AG04450 (cell line): ENCODE measurements around the gene MYO5B. TPM values are rescaled to one million over a fixed set of nuclear protein-coding genes. Genes with fewer than 3 reads are reported as not detected.

Experiments used
- CTCF ChIA-PET: fragments of 300-600, 350-600 bp; formaldehyde crosslinking; extraction: SDS; loops from one replicate; lab custom pipeline; 2022; ENCODE audit warnings: antibody characterized with exemption, inconsistent platforms; lab: Charles Lee
- POLR2A ChIA-PET: fragments of 350-600 bp; formaldehyde crosslinking; extraction: SDS; loops from one replicate; lab custom pipeline; 2021; ENCODE audit warnings: antibody characterized with exemption, inconsistent platforms; lab: Yijun Ruan, JAX
- DNase-seq: peaks from one replicate; pipeline ENCODE4 v3.0.0-alpha.2; 2011; ENCODE audit warnings: low read depth, low spot score
- H3K27ac ChIP-seq: one replicate; pipeline ENCODE4 v1.5.1; 2012; ENCODE audit warnings: low read depth, low read length, control low read depth
- H3K27me3 ChIP-seq: one replicate; pipeline ENCODE4 v1.6.0; 2012; ENCODE audit warnings: low read length; ENCODE audit not compliant: control insufficient read depth, insufficient read depth
- H3K4me3 ChIP-seq: 2 replicates; pipeline ENCODE4 v1.5.1; 2011; ENCODE audit warnings: mild to moderate bottlenecking, low read depth, low read length, control low read depth
- H3K9me3 ChIP-seq: 2 replicates; pipeline ENCODE4 v1.5.1; 2012; ENCODE audit warnings: low read length; ENCODE audit not compliant: control insufficient read depth, insufficient read depth
- CTCF ChIP-seq: IDR thresholded peaks from 2 replicates; pipeline ENCODE4 v1.5.1; 2011; ENCODE audit warnings: low read depth, low read length, control low read depth, inconsistent platforms
- polyA plus RNA-seq: library from polyadenylated mRNA; depleted of rRNA; stranded (reverse); fragments of >200 nt; gene quantifications from 2 replicates; pipeline ENCODE4 v1.2.3, GENCODE V29; 2011

Gene MYO5B
- polyA plus RNA-seq, 1 experiment, result 0.32 TPM

GRCh38 chr18:50089702-50090101, 105.2 kb downstream of the MYO5B start:
- no peak overlapping the region for H3K27ac ChIP-seq
- no peak for DNase-seq
- H3K27me3 ChIP-seq, result no peaks in the 10 kb centered on the region
- CTCF ChIA-PET, result no interaction called here
- H3K4me3 ChIP-seq, result no peak overlapping the region
- TF ChIP-seq CTCF, result no peak
- H3K9me3 ChIP-seq, result no peaks in the 10 kb centered on the region
- POLR2A ChIA-PET, result no interaction called here

DNA sequence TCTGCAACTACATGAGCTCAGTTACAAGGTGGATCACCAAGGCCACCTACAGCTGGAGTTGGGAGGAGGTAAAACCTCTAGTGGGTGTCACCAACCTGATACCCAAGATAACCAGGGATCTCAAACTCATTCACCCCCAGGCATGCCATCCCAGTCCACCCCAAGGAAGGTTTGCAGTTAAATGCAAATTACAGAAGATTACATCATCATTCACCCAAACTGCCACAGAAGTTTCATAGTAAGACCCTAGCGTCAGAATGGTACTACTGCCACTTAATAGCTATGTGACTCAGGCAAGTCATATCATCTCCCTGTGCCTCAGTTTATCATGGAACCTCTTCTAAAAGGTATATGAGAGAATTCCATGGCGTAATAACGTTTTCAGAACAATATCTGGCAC, 111.2 kb downstream of the MYO5B start:
- ChIA-PET CTCF (no interaction called here), POLR2A (no interaction called here)
- no peak for DNase-seq
- Histone ChIP-seq H3K4me3 (no peak overlapping the region), H3K27ac (no peak overlapping the region), H3K9me3 (no peaks in the 10 kb centered on the region), H3K27me3 (no peaks in the 10 kb centered on the region)
- no peak for TF ChIP-seq CTCF

DNA sequence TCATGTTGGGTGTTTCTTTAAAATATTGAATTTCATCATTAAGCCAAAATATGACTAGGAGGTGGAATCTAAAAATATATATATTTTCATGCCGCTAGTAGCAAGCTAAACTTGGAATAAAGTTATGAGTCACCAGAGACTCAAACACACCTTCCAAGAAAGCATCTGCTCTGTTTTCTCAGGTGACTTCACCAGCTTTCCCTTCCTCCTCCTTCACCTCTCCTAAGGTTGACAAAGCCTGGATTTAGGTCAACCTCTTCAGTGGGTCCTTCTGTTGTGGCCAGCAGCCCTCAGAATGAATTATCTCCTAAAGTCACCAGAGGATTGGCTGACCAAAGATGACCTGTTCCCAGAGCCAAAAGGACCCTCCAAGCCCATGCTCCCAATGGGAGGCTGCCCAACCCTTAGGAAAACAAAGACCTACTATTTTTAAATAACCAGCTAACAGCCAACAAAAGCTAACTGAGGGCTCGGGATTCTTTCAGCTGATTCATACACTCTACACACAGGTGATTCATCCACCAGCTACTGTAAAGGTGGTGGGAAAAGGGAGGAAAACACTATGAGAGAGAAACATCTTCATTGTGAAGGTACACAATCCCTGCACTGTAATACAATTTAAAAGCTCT, 113.9 kb downstream of the MYO5B start:
- Histone ChIP-seq H3K9me3 (no peaks in the 10 kb centered on the region), H3K4me3 (no peak overlapping the region), H3K27ac (no peak overlapping the region), H3K27me3 (no peaks in the 10 kb centered on the region)
- ChIA-PET POLR2A (no interaction called here), CTCF (no interaction called here)
- DNase-seq, result no peak
- no peak for TF ChIP-seq CTCF

DNA sequence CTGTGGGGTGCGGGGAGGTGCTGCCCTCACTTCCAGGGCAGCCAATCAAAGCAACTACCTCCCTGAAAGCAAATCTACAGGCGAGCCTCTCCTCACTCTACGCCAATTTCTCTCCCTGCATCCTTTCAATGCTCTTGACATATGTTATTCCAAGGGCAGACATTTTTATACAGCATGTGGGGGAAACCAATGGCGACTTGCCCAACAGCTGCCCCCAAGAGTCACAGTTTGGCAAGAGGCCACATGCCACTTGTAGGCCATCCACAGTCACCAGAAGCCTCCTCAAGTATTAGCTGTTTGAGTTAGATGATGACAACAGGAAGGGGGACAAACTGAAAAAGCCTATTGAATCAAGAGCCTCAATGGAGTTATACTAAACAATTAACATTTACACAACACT, 114.6 kb downstream of the MYO5B start:
- DNase-seq, result no peak
- Histone ChIP-seq H3K27me3 (no peaks in the 10 kb centered on the region), H3K9me3 (no peaks in the 10 kb centered on the region), H3K27ac (no peak overlapping the region), H3K4me3 (no peak overlapping the region)
- ChIA-PET CTCF (no interaction called here), POLR2A (no interaction called here)
- no peak for TF ChIP-seq CTCF

GRCh38 chr18:50079571-50080295, 115.2 kb downstream of the MYO5B start:
- Histone ChIP-seq H3K9me3 (no peaks in the 10 kb centered on the region), H3K27me3 (no peaks in the 10 kb centered on the region), H3K4me3 (no peak overlapping the region), H3K27ac (no peak overlapping the region)
- ChIA-PET POLR2A (no interaction called here), CTCF (no interaction called here)
- no peak for TF ChIP-seq CTCF
- DNase-seq, result no peak
